C4-2B (cell line): ENCODE data around the gene CBARP.

Source experiments
- CTCF ChIP-seq: fragments of 450-650 bp; conservative IDR thresholded peaks from 2 replicates; pipeline ENCODE4 v1.5.1; 2017; ENCODE audit warnings: mild to moderate bottlenecking
- ZFX ChIP-seq: fragments of 450-650 bp; IDR thresholded peaks from 2 replicates; pipeline ENCODE4 v1.6.1; 2017

- no peak for TF ChIP-seq CTCF
- no peak for TF ChIP-seq ZFX
Measured at GRCh38 chr19:1247748-1248138, 9.9 kb upstream of the CBARP start.
